SK-N-SH (cell line): ENCODE results near the gene TRIM62.

ENCODE experiments used
- CTCF ChIP-seq: fragments of 200-600 bp; sonication (generic); IDR thresholded peaks from 2 replicates; pipeline ENCODE4 v1.6.1; 2017; ENCODE audit warnings: antibody characterized with exemption, mild to moderate bottlenecking, moderate library complexity
- EP300 ChIP-seq, 2 experiments: IDR thresholded peaks; 2 replicates each; pipeline versions ENCODE4 v1.4.0 to v1.6.1; 2012; ENCODE audit warnings: borderline replicate concordance in 1 of 2, low read depth in 1 of 2, low read length in 1 of 2
- EZH2phosphoT487 ChIP-seq: fragments of 200-600 bp; sonication (generic); IDR thresholded peaks from 2 replicates; pipeline ENCODE4 v1.6.1; 2017; ENCODE audit warnings: low read depth, mixed run types, mild to moderate bottlenecking, antibody characterized with exemption, moderate library complexity, borderline replicate concordance
- FOXJ3 ChIP-seq: sonication (generic); formaldehyde crosslinking; IDR thresholded peaks from 2 replicates; pipeline ENCODE4 v1.5.1; 2020; ENCODE audit warnings: mild to moderate bottlenecking, missing genetic modification reagents
- GATA2 ChIP-seq: sonication (generic); formaldehyde crosslinking; IDR thresholded peaks from 2 replicates; pipeline ENCODE4 v1.5.0; 2020; ENCODE audit warnings: mild to moderate bottlenecking, missing genetic modification reagents
- MAX ChIP-seq: IDR thresholded peaks from 2 replicates; pipeline ENCODE4 v1.4.0; 2012; ENCODE audit warnings: low read depth
- MEF2A ChIP-seq: IDR thresholded peaks from 2 replicates; pipeline ENCODE4 v1.4.0; 2012; ENCODE audit warnings: low read depth, borderline replicate concordance
- NFIC ChIP-seq: IDR thresholded peaks from 2 replicates; pipeline ENCODE4 v1.4.0; 2012; ENCODE audit warnings: borderline replicate concordance
- NRF1 ChIP-seq: IDR thresholded peaks from 2 replicates; pipeline ENCODE4 v1.6.1; 2012; ENCODE audit warnings: low read depth, mild to moderate bottlenecking, low read length
- POLR2AphosphoS5 ChIP-seq: IDR thresholded peaks from 2 replicates; pipeline ENCODE4 v1.6.1; 2012; ENCODE audit warnings: low read depth, low read length
- TAF1 ChIP-seq: IDR thresholded peaks from 2 replicates; pipeline ENCODE4 v1.6.1; 2012; ENCODE audit warnings: low read depth, mild to moderate bottlenecking, low read length, moderate library complexity, borderline replicate concordance
- TEAD4 ChIP-seq: IDR thresholded peaks from 2 replicates; pipeline ENCODE4 v1.4.0; 2012; ENCODE audit warnings: mild to moderate bottlenecking, borderline replicate concordance; ENCODE audit not compliant: insufficient read depth
- YY1 ChIP-seq: IDR thresholded peaks from 2 replicates; pipeline ENCODE4 v1.4.0; 2012; ENCODE audit warnings: low read depth, mild to moderate bottlenecking
- ZBTB33 ChIP-seq: IDR thresholded peaks from 2 replicates; pipeline ENCODE4 v1.4.0; 2012; ENCODE audit warnings: low read depth, borderline replicate concordance

- TF ChIP-seq CTCF (no peak), FOXJ3 (CRISPR knock-in tag) (no peak), POLR2AphosphoS5 (no peak), YY1 (no peak), TEAD4 (no peak), ZBTB33 (no peak), EP300 (IDR thresholded peaks at IDR 0.05; ENCODE audit: borderline replicate concordance in 1 of 2, low read depth in 1 of 2, low read length in 1 of 2) (no peak), MAX (no peak), MEF2A (no peak), TAF1 (no peak), EZH2phosphoT487 (no peak), NRF1 (no peak), GATA2 (CRISPR knock-in tag) (no peak), NFIC (no peak)
Measured at GRCh38 chr1:33097762-33098161, 84.1 kb downstream of the TRIM62 start.
